WERI-Rb-1 (cell line): ENCODE results near the gene LARGE1.

Experiments used
- DNase-seq: peaks from one replicate; pipeline ENCODE4 v3.0.0-alpha.2; 2020
- H3K27ac ChIP-seq: fragments of 250-450 bp; sonication (Bioruptor Pico); 2 replicates; pipeline ENCODE4 v1.5.1; 2020; ENCODE audit warnings: mild to moderate bottlenecking, moderate library complexity
- H3K27me3 ChIP-seq: fragments of 250-450 bp; sonication (Bioruptor Pico); 2 replicates; pipeline ENCODE4 v1.5.1; 2021; ENCODE audit warnings: mild to moderate bottlenecking, low read depth, moderate library complexity; ENCODE audit not compliant: insufficient read depth, severe bottlenecking
- H3K36me3 ChIP-seq: fragments of 250-450 bp; sonication (Bioruptor Pico); 2 replicates; pipeline ENCODE4 v1.5.1; 2020; ENCODE audit warnings: mild to moderate bottlenecking, moderate library complexity
- H3K4me3 ChIP-seq: 2 replicates; pipeline ENCODE4 v1.5.1; 2011; ENCODE audit warnings: low read depth, mild to moderate bottlenecking, control low read depth, low read length
- H3K9me3 ChIP-seq: fragments of 250-450 bp; sonication (Bioruptor Pico); 2 replicates; pipeline ENCODE4 v1.5.1; 2021; ENCODE audit warnings: mild to moderate bottlenecking, moderate library complexity; ENCODE audit not compliant: severe bottlenecking
- TF ChIP-seq, protein P1 (sequence below): IDR thresholded peaks from 2 replicates; pipeline ENCODE4 v1.5.1; 2011; ENCODE audit warnings: low read depth, mild to moderate bottlenecking, control low read depth, inconsistent platforms, low read length

LARGE1 gene

GRCh38 chr22:33255791-33256190 lies 664.5 kb downstream of the LARGE1 start:
- Histone ChIP-seq H3K27ac (no peak overlapping the region), H3K36me3 (no peaks in the 10 kb centered on the region), H3K4me3 (no peak overlapping the region), H3K27me3 (no peaks in the 10 kb centered on the region), H3K9me3 (no peaks in the 10 kb centered on the region)
- DNase-seq: no peak
- TF ChIP-seq, protein P1, sequence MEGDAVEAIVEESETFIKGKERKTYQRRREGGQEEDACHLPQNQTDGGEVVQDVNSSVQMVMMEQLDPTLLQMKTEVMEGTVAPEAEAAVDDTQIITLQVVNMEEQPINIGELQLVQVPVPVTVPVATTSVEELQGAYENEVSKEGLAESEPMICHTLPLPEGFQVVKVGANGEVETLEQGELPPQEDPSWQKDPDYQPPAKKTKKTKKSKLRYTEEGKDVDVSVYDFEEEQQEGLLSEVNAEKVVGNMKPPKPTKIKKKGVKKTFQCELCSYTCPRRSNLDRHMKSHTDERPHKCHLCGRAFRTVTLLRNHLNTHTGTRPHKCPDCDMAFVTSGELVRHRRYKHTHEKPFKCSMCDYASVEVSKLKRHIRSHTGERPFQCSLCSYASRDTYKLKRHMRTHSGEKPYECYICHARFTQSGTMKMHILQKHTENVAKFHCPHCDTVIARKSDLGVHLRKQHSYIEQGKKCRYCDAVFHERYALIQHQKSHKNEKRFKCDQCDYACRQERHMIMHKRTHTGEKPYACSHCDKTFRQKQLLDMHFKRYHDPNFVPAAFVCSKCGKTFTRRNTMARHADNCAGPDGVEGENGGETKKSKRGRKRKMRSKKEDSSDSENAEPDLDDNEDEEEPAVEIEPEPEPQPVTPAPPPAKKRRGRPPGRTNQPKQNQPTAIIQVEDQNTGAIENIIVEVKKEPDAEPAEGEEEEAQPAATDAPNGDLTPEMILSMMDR: no peak

DNA sequence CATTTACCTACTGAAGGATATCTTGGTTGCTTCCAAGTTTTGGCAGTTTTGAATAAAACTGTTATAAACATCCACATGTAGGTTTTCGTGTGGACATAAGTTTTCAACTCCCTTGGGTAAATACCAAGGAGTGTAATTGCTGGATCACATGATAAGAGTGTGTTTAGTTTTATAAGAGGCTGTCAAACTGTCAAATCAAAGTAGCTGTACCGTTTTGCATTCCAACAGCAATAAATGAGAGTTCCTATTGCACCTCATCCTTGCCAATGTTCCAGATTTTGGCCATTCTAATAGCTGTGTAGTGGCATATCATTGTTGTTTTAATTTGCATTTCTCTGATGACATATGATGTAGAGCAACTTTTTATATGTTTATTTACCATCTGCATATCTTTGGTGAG lies 671.3 kb downstream of the LARGE1 start:
- no peak for DNase-seq
- no peaks in the 10 kb centered on the region for H3K36me3 ChIP-seq
- no peak overlapping the region for H3K27ac ChIP-seq
- no peaks in the 10 kb centered on the region for H3K27me3 ChIP-seq
- H3K9me3 ChIP-seq: peaks cover 2% of the 10 kb centered on the region
- no peak overlapping the region for H3K4me3 ChIP-seq
- TF ChIP-seq, protein P1: no peak

DNA sequence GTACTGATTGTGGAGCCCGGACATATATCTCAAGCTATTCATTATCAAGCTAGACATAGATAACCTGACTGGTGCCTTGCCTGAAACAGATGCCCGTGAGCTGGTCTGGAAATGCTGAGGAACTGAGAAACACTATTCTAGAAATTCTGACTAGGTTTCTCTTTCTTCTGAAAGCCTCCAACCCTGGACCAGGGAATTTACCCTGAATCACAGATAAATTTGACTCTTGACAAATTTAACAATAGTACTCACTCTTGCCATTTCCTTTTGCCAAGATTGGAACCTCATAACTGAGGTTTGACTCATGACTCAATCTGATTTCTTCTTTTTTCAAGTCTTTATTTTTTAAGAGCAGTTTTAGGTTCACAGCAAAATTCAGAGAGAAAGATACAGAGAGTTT lies 672.5 kb downstream of the LARGE1 start:
- no peaks in the 10 kb centered on the region for H3K27me3 ChIP-seq
- no peak for DNase-seq
- no peak overlapping the region for H3K27ac ChIP-seq
- peaks cover 2% of the 10 kb centered on the region for H3K9me3 ChIP-seq
- TF ChIP-seq, protein P1: no peak
- H3K36me3 ChIP-seq: no peaks in the 10 kb centered on the region
- no peak overlapping the region for H3K4me3 ChIP-seq

GRCh38 chr22:33242078-33242477 lies 678.2 kb downstream of the LARGE1 start:
- TF ChIP-seq, protein P1: no peak
- H3K4me3 ChIP-seq: no peak overlapping the region
- no peaks in the 10 kb centered on the region for H3K36me3 ChIP-seq
- H3K27me3 ChIP-seq: peaks cover 4% of the 10 kb centered on the region
- no peak for DNase-seq
- peaks cover 2% of the 10 kb centered on the region for H3K9me3 ChIP-seq
- no peak overlapping the region for H3K27ac ChIP-seq

DNA sequence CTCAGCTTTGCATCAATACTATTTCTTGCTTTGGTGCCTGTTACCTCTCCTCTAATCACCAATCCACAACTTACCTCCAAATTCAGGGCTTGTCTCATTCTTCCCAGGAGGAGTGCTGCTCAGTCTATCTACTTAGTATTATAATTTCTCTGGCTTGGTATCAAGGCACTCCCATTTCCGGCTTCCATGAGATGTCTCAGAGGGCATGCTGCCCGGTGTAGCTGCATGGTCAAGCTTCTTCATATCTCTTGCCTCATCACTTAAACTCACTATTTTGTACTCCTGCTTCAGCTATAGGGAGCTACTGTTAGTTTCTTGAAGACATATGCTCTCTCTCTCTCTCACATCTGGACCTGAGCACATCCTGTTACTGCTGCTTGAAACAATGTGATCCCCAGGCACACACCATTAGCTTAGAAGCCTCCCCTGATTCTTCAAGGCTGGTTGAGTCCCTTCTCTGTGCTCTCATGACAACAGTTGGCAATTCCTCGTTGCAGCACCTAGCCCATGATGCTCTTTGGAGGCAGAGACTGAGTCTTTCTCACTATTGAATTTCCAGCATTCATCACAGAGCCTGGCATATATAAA lies 679.3 kb downstream of the LARGE1 start:
- Histone ChIP-seq H3K27me3 (peaks cover 4% of the 10 kb centered on the region), H3K4me3 (no peak overlapping the region), H3K36me3 (no peaks in the 10 kb centered on the region), H3K9me3 (peaks cover 2% of the 10 kb centered on the region), H3K27ac (no peak overlapping the region)
- TF ChIP-seq, protein P1: no peak
- DNase-seq: no peak

DNA sequence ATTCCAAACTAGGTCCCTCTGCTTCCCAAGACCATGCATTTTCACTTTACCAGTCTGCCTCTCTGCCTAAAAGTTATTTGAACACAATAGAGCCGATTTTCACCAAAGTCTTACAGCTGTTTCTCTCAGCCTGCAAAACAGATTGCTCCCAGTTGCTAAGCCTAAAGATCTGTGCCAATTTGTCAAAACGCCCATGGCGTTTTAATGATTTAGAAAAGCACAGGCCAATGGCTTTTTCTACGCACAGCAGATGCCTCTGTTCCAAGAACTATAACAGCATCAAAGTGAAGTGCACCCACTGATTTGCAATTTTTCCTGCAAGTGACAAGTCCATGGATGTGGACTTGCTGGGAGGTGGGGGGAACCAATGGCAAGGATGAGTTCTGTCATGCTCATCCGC lies 688.2 kb downstream of the LARGE1 start:
- Histone ChIP-seq H3K9me3 (peaks cover 11% of the 10 kb centered on the region), H3K27me3 (no peaks in the 10 kb centered on the region), H3K27ac (no peak overlapping the region), H3K4me3 (no peak overlapping the region), H3K36me3 (no peaks in the 10 kb centered on the region)
- no peak for DNase-seq
- TF ChIP-seq, protein P1: no peak
